ENCODE measurements around the gene STAG1. TPM values are rescaled to one million over a fixed set of nuclear protein-coding genes. Genes with fewer than 3 reads are reported as not detected.

STAG1 gene
- total and polyA plus RNA-seq, 2 experiments from 2014 or later, result 9.0 to 21.9 TPM

DNA sequence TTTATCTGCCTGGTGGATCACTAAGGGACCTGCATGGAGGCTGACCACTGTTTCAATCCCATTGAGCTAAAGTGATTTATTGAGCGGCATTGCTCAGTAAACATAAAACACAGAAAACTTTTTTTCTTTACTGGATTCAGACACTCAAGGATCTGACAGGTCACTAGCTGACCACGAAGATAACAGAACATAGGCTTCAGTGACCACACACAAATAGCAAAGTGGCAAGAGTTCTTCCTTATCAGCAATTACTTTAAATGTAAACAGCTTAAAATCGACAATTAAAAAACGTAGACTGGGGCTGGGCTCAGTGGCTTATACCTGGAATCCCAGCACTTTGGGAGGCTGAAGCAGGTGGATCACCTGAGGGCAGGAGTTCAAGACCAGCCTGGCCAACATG lies 48.7 kb downstream of the STAG1 start:
- H3K36me3 Mint-ChIP-seq (ENCODE audit: low read depth), result no peaks in the 10 kb centered on the region
- no peak for DNase-seq (ENCODE audit: low spot score)
- TF ChIP-seq JUNB (IDR thresholded peaks at IDR 0.05; ENCODE audit: unreplicated experiment), result no peak
- TF ChIP-seq EZH2 (IDR thresholded peaks at IDR 0.05; ENCODE audit: low read depth, unreplicated experiment), result no peak
- TF ChIP-seq ZNF331 (CRISPR knock-in tag; IDR thresholded peaks at IDR 0.05; ENCODE audit: low read depth), result no peak
- TF ChIP-seq CREB1 (CRISPR knock-in tag; IDR thresholded peaks at IDR 0.05; ENCODE audit: low read depth), result no peak
- no peak for TF ChIP-seq STAT1 (IDR thresholded peaks at IDR 0.05; ENCODE audit: unreplicated experiment)
- TF ChIP-seq, protein P1, sequence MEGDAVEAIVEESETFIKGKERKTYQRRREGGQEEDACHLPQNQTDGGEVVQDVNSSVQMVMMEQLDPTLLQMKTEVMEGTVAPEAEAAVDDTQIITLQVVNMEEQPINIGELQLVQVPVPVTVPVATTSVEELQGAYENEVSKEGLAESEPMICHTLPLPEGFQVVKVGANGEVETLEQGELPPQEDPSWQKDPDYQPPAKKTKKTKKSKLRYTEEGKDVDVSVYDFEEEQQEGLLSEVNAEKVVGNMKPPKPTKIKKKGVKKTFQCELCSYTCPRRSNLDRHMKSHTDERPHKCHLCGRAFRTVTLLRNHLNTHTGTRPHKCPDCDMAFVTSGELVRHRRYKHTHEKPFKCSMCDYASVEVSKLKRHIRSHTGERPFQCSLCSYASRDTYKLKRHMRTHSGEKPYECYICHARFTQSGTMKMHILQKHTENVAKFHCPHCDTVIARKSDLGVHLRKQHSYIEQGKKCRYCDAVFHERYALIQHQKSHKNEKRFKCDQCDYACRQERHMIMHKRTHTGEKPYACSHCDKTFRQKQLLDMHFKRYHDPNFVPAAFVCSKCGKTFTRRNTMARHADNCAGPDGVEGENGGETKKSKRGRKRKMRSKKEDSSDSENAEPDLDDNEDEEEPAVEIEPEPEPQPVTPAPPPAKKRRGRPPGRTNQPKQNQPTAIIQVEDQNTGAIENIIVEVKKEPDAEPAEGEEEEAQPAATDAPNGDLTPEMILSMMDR (conservative IDR thresholded peaks at IDR 0.05; ENCODE audit: low read depth in 2 of 2), result no peak
- TF ChIP-seq, protein P2, sequence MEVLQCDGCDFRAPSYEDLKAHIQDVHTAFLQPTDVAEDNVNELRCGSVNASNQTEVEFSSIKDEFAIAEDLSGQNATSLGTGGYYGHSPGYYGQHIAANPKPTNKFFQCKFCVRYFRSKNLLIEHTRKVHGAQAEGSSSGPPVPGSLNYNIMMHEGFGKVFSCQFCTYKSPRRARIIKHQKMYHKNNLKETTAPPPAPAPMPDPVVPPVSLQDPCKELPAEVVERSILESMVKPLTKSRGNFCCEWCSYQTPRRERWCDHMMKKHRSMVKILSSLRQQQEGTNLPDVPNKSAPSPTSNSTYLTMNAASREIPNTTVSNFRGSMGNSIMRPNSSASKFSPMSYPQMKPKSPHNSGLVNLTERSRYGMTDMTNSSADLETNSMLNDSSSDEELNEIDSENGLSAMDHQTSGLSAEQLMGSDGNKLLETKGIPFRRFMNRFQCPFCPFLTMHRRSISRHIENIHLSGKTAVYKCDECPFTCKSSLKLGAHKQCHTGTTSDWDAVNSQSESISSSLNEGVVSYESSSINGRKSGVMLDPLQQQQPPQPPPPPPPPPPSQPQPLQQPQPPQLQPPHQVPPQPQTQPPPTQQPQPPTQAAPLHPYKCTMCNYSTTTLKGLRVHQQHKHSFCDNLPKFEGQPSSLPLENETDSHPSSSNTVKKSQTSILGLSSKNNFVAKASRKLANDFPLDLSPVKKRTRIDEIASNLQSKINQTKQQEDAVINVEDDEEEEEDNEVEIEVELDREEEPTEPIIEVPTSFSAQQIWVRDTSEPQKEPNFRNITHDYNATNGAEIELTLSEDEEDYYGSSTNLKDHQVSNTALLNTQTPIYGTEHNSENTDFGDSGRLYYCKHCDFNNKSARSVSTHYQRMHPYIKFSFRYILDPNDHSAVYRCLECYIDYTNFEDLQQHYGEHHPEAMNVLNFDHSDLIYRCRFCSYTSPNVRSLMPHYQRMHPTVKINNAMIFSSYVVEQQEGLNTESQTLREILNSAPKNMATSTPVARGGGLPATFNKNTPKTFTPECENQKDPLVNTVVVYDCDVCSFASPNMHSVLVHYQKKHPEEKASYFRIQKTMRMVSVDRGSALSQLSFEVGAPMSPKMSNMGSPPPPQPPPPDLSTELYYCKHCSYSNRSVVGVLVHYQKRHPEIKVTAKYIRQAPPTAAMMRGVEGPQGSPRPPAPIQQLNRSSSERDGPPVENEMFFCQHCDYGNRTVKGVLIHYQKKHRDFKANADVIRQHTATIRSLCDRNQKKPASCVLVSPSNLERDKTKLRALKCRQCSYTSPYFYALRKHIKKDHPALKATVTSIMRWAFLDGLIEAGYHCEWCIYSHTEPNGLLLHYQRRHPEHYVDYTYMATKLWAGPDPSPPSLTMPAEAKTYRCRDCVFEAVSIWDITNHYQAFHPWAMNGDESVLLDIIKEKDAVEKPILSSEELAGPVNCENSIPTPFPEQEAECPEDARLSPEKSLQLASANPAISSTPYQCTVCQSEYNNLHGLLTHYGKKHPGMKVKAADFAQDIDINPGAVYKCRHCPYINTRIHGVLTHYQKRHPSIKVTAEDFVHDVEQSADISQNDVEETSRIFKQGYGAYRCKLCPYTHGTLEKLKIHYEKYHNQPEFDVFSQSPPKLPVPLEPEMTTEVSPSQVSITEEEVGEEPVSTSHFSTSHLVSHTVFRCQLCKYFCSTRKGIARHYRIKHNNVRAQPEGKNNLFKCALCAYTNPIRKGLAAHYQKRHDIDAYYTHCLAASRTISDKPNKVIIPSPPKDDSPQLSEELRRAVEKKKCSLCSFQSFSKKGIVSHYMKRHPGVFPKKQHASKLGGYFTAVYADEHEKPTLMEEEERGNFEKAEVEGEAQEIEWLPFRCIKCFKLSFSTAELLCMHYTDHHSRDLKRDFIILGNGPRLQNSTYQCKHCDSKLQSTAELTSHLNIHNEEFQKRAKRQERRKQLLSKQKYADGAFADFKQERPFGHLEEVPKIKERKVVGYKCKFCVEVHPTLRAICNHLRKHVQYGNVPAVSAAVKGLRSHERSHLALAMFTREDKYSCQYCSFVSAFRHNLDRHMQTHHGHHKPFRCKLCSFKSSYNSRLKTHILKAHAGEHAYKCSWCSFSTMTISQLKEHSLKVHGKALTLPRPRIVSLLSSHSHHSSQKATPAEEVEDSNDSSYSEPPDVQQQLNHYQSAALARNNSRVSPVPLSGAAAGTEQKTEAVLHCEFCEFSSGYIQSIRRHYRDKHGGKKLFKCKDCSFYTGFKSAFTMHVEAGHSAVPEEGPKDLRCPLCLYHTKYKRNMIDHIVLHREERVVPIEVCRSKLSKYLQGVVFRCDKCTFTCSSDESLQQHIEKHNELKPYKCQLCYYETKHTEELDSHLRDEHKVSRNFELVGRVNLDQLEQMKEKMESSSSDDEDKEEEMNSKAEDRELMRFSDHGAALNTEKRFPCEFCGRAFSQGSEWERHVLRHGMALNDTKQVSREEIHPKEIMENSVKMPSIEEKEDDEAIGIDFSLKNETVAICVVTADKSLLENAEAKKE (CRISPR knock-in tag; IDR thresholded peaks at IDR 0.05), result no peak
- TF ChIP-seq, protein P3, sequence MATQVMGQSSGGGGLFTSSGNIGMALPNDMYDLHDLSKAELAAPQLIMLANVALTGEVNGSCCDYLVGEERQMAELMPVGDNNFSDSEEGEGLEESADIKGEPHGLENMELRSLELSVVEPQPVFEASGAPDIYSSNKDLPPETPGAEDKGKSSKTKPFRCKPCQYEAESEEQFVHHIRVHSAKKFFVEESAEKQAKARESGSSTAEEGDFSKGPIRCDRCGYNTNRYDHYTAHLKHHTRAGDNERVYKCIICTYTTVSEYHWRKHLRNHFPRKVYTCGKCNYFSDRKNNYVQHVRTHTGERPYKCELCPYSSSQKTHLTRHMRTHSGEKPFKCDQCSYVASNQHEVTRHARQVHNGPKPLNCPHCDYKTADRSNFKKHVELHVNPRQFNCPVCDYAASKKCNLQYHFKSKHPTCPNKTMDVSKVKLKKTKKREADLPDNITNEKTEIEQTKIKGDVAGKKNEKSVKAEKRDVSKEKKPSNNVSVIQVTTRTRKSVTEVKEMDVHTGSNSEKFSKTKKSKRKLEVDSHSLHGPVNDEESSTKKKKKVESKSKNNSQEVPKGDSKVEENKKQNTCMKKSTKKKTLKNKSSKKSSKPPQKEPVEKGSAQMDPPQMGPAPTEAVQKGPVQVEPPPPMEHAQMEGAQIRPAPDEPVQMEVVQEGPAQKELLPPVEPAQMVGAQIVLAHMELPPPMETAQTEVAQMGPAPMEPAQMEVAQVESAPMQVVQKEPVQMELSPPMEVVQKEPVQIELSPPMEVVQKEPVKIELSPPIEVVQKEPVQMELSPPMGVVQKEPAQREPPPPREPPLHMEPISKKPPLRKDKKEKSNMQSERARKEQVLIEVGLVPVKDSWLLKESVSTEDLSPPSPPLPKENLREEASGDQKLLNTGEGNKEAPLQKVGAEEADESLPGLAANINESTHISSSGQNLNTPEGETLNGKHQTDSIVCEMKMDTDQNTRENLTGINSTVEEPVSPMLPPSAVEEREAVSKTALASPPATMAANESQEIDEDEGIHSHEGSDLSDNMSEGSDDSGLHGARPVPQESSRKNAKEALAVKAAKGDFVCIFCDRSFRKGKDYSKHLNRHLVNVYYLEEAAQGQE (IDR thresholded peaks at IDR 0.05; ENCODE audit: unreplicated experiment), result no peak
- no peak for TF ChIP-seq NANOG (IDR thresholded peaks at IDR 0.05; ENCODE audit: borderline replicate concordance)
- no peak for TF ChIP-seq ZNF114 (CRISPR knock-in tag; IDR thresholded peaks at IDR 0.05)
- TF ChIP-seq, protein P4, sequence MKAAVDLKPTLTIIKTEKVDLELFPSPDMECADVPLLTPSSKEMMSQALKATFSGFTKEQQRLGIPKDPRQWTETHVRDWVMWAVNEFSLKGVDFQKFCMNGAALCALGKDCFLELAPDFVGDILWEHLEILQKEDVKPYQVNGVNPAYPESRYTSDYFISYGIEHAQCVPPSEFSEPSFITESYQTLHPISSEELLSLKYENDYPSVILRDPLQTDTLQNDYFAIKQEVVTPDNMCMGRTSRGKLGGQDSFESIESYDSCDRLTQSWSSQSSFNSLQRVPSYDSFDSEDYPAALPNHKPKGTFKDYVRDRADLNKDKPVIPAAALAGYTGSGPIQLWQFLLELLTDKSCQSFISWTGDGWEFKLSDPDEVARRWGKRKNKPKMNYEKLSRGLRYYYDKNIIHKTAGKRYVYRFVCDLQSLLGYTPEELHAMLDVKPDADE (IDR thresholded peaks at IDR 0.05), result no peak
- TF ChIP-seq POLR2AphosphoS5 (IDR thresholded peaks at IDR 0.05; ENCODE audit: low read depth), result no peak
- TF ChIP-seq EZH2phosphoT487 (IDR thresholded peaks at IDR 0.05; ENCODE audit: unreplicated experiment), result no peak
- Histone ChIP-seq H3K9me2 (ENCODE audit: insufficient read depth) (no peaks in the 10 kb centered on the region), H3K4me2 (no peak overlapping the region), H3K4me3 (no peak overlapping the region), H3K4me1 (ENCODE audit: insufficient read depth) (peaks cover 8% of the 10 kb centered on the region; the same call in 1 of the 2 replicates), H3K27ac (ENCODE audit: low read depth) (no peak overlapping the region), H3K79me2 (replicated peaks; ENCODE audit: insufficient read depth) (peaks cover 98% of the 10 kb centered on the region), H3K27me3 (ENCODE audit: insufficient read depth) (no peaks in the 10 kb centered on the region), H3F3A (replicated peaks; ENCODE audit: low read depth) (no peaks in the 10 kb centered on the region), H4K20me1 (replicated peaks; ENCODE audit: insufficient read depth) (peaks cover 3% of the 10 kb centered on the region), H3K36me3 (ENCODE audit: insufficient read depth) (no peaks in the 10 kb centered on the region), H2AFZ (no peak overlapping the region)
- peaks cover 2% of the 10 kb centered on the region for H3K27me3 Mint-ChIP-seq (ENCODE audit: insufficient read depth, low read depth, poor library complexity)
- no peak overlapping the region for H3K27ac Mint-ChIP-seq
- H3K4me3 Mint-ChIP-seq, result no peak overlapping the region
- no peak for ATAC-seq
- H3K4me1 Mint-ChIP-seq, result peaks cover 21% of the 10 kb centered on the region
- no peaks in the 10 kb centered on the region for H3K9me3 Mint-ChIP-seq
